ENCODE data around the gene MAP7D1.
"Not testable (repeated sequence)": the region's sequence is repeated elsewhere in the genome, so short reads cannot be mapped to it uniquely, and the experiment has no call there.

MAP7D1 gene

DNA sequence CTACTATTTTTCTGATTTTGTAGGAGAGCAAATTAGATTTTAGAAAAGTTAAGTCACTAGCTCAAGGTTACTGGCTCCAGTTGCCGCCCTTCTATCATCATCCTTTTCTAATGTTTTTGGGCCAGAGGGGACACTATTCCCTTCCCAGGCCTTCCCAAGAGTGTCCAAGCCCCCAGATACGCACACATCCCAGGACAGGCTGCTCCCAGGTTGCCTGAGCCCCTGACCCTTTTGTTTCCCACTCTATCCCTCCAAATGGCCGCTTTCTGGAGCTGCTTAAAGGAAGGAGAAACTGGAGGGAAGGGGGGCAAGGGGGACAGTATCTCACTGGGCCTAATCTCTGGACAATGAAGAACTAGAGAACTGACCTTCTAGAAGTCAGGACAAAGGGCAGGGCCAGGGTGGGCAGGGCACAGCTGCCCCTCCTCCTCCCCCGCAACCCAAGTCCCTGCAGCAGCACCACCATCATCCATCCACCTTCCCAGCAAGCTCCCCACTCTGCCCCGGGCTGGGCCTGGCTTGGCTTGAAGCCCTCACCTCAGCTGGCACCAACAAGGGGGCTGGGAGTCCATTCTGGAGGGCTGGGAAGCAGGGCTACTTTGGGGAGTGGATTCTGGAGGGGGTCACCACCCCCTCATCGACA is 1.1 kb upstream of the MAP7D1 start:
- DNase-seq, result no peak

DNA sequence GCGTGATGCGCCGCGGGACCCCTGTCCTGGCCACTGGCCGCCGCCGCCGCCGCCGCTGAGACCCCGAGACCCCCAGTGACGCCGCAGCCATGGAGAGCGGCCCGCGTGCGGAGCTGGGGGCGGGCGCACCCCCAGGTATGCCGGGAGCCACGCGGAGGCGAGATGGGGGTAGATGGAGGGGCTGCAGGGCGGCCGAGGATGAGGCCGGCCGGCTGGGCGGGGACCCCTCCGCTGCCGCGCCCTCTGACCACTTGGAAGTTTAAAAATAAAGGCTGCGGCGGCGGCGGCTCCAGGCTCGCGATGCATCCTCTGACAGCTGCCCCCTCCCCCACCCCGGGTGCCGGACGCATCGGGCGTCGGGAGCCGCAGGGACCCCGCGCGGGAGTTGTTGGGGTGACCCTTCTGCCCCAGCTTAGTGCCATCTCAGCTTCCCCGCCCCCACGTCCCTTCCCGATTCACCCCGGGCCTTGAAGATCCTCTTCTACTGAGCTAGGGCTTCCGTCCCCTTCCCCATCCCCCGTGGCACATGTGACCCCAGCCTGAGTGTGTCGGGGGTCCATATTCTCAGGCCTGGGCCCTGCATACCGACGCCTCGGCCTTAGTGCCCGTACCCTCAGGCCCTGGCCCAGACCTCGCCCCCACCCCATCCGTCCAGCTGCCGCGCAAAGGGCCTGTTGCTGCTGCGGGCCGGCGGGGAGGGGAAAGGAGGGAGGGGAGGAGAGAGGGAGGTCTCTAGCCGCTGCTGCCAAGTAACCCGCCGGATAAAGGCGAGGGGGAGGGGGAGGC is 562 bp downstream of the MAP7D1 start:
- peak; percentile 47 for DNase-seq

DNA sequence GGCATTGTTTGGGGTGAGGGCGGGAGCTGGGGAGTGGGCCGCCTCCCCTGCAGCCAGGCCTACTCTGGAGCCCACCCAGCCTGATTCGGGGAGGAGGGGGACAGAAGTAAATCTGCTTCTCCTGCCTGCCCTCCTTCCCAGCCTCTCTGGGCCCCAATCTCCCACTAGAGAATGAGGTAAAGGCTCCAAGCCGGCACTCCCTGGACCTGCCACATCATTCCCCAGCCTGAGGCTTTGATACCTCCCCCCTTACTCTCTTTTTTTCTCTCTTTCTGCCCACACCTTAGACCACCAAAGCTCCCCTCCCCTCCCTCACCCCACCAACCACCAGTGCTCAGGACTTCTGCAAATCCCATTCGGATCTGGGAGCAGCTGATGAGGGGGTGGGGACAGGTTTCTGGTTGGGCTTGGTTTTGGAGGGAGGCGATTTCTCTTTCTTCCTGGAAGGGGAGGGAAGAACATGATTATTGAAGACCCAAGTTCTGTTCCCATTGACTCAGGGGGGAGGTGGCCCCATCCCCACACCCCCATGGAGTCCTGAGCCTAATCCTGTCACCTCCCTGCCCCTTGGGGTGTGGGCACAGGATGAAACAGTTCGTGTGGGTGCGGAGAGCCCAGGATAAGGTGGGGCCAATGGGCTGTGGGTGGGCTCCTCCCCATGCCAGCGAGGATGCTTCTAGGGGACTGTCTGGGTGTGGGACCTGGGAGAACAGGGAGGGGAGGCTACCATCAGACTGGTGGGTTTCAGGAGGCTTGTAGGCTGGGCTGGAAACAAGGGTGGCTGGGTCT is 1.3 kb downstream of the MAP7D1 start:
- no peak for DNase-seq

DNA sequence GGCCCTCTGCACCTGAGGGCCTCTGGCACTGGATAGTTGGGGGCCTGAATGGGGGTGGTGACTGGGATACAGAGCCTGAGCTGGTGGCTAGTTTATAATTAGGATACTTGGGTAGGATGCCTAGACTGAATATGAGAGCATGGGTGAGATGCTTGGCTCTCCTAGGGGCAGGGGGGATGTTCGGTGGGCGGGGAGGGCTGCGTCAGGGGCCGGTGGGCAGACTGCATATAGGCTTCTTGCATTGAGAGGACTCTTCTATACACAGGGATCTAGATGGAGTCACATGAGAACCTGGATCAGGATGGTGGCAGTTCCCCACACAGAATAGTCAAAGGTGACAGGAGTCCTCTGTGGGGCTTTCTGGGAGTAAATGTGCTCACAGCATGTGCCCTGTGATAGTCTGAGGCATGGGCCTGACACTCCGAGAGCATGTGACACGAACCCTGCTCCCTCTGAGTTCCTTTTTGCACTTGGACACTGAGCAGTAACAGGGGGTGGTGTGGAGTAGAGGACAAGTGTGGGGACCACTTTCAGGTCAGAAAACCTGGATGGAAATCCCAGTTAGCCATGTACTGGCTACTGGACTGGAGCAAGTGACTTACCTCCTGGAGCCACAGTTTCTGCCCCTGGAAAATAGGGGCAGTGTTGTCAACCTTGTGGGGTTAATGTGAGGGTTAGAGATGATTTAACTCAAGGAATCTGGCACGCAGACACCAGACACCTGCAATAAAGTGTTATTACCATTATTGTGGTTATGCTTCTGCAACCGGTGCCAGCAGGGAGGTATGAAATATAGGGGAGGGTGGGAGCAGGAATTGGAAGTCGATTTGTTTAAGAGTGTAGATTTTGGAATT is 2.2 kb downstream of the MAP7D1 start:
- no peak for DNase-seq

DNA sequence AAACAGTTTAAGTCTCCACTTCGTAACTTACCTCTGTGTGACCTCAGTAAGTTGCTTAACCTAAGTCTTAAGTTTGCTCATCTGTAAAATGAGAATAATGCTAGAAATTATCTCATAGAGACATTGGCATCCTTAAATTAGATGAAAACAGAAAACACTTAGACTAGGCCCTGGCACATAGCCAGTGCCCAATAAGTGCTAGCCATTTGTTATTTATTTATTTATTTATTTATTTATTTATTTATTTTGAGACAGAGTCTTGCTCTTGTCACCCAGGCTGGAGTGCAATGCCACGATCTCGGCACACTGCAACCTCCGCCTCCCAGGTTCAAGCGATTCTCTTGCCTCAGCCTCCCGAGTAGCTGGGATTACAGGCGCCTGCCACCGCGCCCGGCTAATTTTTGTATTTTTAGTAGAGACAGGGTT is 2.9 kb downstream of the MAP7D1 start:
- DNase-seq, result not testable (repeated sequence)

DNA sequence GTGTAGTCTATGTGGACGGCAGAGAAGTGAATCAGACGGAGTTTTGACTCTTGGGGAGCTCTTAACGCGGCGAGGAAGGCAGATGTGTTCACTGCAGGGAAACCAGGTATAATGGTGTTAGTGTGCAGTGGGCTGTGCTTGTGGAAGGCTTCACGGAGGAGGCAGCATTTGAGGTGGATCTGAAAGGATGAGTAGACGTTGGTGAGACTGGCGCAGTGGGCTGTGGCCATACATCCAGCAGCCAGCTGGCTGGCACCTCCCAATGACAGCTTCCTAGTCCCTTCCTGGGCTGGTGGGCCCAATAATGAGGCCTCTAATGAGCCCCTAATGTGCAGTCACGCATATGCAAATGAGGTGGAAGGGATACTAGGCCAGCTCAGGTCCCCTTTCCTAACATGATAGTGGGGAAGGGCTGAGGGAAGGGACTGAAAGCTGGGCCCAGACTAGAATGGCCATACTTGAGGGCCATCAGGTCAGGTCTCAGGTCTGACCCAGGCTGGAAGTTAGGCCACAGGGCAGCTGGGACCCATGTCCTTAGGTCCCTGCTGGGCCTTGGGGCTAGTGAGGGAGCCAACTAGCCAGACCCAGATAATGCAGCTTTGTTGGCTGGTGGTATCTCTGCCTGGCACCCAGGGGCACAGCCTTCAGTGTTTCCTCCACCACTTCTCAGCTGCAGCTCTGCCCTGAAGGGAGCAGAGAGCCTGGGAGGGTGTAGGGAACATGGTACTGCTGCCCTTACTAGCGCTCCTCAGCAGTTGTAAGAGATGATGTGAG is 3.8 kb downstream of the MAP7D1 start:
- DNase-seq, result no peak

DNA sequence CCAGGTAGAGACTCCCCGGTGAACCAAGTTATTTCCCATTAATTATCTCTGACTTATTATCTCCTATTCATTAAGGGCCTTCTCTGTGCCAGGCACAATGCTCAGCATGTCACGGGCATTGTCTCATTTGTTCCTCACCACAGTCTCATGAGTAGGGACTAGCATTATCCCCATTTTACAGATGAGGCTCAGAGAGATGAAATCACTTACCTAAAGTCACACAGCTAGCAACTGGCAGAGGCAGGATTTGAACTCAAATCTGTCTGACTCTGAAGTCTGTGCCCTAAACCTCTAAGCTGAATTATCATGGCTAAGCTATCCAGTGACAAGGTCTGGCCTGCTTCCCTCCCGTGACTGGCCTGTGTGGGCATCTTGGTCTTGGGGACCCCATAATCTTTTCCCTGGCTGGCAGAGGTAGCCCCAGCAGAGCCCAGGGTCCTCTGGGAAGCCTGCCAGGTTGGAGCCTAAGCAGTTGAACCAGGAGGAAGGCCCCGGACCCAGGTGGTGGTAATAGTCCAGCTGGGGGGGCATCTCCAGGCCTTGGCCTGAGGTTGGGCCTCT is 4.5 kb downstream of the MAP7D1 start:
- no peak for DNase-seq

DNA sequence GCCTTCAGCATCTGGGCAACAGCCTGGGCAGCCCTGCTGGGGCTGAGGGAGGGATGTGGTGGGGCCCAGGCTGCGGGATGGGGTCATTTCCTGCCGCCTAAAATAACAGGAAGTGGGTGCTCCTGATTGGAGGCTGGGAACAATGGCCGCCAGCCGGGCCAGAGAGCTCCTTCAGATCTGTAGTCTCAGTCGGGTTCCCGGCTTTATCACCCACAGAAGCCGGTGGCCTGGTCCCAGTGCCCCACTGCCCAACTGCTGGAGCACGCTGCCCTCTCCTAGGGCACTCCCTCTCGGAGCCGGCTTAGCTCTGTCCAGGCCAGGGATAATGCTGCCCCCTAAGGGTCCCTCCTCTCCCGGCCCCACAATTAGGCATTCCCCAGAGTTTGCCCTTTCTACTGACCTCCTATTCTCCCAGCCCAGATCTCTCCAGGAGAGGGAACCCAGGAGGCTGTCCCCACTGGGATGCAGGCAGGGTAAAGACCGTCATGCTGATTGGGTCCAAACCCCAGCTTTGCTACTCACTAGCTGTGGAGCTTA is 5.1 kb downstream of the MAP7D1 start:
- no peak for DNase-seq

DNA sequence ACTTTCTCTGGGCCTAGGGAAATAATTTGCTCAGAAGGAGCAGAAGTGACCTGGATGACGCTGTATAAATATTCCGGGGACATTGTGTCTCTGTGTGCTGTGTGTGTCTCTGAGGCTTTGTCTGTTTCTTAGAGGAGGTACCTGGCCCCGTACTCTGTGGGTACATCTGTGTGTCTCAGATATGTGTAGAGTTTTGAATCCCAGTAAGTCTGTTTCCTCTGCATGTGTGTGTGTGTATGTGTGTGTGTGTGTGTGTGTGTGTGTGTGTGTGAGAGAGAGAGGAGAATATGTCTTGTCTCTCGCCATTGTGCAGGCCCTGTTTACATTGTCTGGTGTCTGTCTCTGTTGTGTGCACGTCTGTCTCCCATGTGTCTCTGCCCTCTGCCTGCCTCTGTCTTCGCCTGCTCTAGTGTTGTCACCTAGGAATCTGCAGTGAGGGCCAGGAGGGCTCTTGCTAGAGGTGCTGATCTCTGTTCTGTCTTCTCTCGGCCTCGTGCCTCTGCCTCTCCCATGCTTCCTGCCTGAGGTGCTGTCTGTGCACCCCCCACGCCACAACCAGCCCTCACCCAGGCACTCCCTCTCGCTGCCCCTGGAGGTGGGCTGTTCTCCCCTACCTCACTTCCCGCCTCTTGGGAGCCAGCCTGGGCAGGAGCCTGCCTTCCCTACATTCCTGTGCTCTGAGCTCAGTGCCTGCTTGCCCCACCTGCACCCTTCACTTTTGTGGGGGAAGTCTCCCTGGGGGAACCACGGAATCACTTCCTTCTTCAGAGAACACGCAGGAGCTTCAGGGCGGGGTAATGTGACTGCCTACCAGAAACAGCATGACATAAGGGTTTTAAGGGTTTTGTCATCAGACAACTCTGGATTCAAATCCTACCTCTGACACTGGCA is 5.9 kb downstream of the MAP7D1 start:
- no peak for DNase-seq

DNA sequence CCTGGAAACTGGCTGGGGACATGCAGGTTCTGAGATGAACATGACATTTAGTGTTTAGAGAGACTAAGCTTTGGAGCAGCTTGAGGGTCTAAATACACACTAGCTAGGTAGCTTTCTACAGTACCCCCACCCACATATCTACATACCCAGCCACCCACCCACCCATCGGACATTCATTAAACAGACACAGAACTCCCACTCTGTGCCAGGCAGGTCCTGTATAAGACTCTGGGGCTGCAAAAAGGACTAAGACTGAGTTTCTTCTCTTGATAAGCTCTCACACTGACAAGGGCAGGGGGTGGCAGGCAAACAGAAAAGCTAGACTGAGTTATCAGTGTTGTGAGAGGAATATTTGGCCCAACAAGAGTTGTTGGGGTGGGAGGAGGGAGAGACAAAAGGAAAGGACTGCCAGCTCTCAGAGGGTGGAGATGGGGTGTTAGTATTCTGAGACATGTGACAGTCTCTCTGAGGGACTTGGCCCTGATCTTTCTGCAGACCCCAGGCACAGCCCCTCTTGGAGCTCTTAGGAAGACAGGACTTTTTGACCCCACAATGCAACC is 6.8 kb downstream of the MAP7D1 start:
- no peak for DNase-seq

DNA sequence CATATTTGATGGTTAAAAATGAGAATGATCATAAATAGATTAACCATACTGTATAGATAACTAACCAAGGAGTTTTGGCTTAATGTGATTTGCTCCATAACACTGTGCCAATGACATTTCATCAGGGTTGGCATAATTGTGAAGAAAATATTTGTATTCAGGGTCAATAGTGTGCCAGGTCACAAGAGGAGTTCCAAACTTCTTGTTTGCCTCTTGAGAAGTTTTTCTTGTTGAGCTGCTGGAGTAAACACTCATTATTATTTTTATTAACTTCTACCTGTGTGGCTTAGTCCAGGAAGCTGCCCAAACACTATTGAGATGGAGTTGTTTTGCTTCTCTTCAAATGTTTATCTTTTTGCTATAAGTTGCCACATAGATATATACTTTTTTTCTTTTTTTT is 7.5 kb downstream of the MAP7D1 start:
- no peak for DNase-seq

DNA sequence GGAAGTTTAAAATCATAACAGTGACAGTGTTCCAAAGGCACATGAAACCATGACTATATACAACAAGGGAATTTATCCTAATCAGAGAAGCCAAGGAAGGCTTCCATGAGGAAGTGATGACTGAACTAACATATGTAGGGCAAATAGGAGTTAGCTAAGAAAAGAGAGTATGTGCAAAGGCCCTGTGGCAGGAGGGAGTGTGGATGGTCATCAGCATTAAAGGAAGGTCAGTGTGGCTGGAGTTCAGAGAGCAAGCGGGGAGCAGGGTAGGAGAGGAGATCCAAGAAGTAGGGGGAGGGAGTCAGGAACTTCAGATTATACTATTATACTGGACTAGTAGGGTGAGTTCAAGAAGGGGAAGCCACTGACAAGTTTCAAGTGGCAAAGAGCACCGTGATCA is 8.4 kb downstream of the MAP7D1 start:
- no peak for DNase-seq

DNA sequence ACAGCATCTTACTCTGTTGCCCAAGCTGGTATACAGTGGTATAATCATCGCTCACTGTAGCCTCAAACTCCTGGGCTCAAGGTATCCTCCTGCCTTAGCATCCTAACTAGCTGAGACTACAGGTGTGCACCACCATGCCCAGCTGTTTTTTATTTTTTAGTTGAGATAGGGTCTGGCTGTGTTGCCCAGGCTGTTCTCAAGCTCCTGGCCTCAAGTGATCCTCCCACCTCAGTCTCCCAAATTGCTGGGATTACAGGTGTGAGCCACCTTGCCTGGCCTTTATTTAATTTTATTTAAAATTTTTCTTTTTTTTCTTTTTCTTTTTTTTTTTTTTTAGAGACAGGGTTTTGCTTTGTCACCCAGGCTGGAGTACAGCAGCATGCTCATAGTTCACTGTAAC is 9.2 kb downstream of the MAP7D1 start:
- no peak for DNase-seq

DNA sequence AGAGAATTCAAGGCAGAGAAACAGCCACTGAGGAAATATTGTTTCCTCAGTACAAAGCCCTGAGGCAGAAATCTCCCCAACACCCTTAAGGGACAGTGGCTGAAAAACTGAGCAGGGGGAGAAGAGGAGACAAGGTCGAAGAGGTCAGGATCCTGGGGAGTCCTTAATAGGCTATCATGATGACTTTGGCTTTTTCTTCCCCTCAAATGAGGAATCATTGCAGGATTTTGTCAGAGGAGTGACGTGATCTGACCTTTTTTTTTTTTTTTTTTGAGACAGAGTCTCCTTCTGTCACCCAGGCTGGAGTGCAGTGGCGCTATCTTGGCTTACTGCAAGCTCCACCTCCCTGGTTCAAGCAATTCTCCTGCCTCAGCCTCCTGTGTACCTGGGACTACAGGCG is 10.2 kb downstream of the MAP7D1 start:
- no peak for DNase-seq

DNA sequence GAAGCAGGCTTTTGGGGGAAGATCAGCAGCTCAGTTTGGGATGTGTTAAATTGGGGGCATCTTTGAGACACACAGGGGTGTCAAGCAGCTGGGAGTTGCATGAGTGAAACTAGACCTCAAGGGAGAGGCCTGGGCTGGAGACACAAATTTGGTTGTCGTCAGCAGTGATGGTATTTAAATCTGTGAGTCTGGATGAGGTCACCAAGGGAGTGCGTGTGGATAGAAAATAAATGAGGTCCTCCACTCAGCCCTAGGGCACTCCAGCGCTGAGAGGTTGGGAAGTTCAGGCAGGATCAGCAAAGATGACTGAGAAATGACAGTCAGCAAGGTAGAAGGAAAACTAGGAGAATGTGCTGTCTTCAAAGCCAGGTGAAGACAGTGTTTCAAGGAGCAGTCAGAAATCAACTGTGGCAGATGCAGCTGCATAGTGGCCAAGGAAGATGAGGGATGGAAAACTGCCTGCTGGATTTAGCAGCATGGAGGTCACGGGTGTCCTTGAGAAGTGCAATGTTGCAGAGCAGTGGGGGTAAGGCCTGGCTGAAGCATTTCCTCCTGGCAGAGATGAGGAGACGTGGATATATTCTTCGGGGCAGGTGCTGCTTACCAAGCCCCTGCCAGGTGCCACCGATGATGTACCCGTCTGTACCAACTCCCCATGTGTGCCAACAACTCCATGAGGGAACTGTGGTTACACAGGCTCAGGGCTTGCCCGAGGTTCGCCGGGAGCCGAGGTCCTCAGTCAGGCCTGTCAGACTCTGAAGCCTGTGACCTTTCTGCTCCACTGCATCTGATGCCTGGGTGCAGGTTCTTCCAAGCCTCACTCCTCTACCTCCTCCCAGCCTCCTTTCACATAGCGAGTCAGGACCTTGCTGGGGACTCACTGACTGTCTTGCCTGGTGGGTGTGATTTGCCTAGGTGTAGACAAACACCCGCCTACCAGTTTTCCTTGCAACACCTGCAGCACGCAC is 11.3 kb downstream of the MAP7D1 start:
- no peak for DNase-seq

DNA sequence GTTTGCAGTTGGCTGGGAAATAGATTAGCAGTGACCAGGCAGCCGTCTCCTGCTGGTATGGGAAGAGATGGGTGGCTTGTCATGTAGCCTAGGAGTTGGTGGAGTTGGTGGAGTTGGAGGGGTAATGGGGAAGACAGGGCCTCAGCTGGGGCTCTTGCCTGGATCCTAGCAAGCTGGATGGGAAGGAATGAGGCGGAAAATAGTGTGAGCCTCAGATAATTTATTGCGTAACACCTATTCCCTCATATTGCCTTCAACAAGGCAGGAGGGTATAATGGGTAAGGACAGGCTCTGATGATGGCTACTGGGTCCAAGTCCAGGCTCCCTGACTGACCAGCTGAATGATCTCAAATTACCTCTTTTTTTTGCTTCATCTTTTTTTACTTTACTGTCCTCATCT is 12.6 kb downstream of the MAP7D1 start:
- DNase-seq, result no peak

DNA sequence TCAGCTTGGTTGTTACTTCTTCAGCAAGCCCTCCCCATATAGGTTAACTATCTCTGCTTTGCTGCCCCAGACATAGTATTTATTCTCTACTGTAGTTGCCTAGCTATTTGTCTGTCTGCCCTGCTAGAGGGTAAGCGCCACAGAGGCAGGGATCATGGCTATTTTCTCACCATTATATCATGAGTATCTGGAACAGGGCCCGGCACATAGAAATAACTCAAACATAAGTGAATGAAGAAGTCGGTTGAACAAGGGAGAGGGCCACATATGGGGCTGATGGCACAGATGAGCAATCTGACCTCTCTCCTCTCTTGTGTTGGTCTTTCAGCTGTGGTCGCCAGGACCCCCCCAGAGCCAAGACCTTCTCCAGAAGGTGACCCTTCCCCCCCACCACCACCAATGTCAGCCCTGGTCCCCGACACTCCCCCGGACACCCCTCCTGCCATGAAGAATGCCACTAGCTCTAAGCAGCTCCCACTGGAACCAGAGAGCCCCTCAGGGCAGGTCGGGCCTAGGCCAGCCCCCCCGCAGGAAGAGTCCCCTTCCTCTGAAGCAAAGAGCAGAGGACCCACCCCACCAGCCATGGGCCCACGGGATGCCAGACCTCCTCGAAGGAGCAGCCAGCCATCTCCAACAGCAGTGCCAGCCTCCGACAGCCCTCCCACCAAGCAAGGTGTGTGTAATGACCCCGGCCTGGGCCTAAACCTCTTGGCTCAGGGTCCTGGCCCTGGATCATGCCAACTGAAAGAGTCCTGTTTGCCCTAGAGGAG is 14.9 kb downstream of the MAP7D1 start:
- no peak for DNase-seq

Data from NK-92 treated with Interleukin-12 subunit alpha and Interleukin-12 subunit beta, amount 100 ng/mL, for 24 hours (cell line).